GM12892 (cell line): ENCODE measurements around the gene ZNF771.

Source experiments
- POLR2A ChIP-seq: IDR thresholded peaks from 2 replicates; pipeline ENCODE4 v1.6.1; 2011; ENCODE audit warnings: low read depth, low read length, control low read depth
- POLR2AphosphoS5 ChIP-seq: IDR thresholded peaks from 2 replicates; pipeline ENCODE4 v1.6.1; 2011; ENCODE audit warnings: low read depth, low read length, control low read depth
- TAF1 ChIP-seq: IDR thresholded peaks from 2 replicates; pipeline ENCODE4 v1.6.1; 2011; ENCODE audit warnings: low read depth, mild to moderate bottlenecking, control low read depth, low read length, borderline replicate concordance

DNA sequence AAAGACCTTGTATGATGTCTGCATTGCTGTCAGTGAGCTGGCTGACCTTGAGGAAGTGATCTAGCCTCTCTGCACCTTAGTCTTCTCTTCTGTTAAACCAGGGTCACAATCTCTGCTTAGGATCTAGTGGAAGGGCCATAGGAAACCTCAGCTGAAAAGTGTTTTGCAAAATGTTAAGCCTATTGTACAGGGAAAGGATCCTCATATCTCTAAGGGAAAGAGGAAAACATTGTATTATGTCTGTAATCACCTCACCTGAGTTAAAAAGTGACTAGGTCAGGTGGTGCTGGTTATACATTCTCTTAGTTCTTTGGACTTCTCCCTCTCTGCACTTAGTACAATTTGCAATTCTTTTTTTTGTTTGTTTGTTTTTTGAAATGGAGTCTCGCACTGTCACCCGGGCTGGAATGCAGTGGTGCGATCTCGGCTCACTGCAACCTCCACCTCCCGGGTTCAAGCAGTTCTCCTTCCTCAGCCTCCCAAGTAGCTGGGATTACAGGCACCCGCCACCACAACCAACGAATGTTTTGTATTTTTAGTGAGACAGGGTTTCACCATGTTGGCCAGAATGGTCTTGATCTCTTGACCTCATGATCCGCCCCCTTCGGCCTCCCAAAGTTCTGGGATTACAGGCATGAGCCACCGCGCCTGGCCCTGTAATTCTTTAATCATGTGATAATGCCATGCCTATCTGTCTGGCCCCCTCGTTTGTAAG, 40.3 kb downstream of the ZNF771 start:
- TF ChIP-seq POLR2A (no peak), TAF1 (no peak), POLR2AphosphoS5 (no peak)
